GM12875 (cell line): ENCODE results near the gene DNAH3.
"Not testable (repeated sequence)": the region's sequence is repeated elsewhere in the genome, so short reads cannot be mapped to it uniquely, and the experiment has no call there.

ENCODE experiments used
- H3K4me3 ChIP-seq: one replicate; pipeline ENCODE4 v1.5.1; 2011; ENCODE audit warnings: low read depth, low read length, control low read depth
- CTCF ChIP-seq: IDR thresholded peaks from 2 replicates; pipeline ENCODE4 v1.5.1; 2011; ENCODE audit warnings: low read depth, mild to moderate bottlenecking, control low read depth, inconsistent platforms, low read length, moderate library complexity, borderline replicate concordance; ENCODE audit not compliant: insufficient read depth

The DNAH3 gene

GRCh38 chr16:21150375-21151001 lies at the start of gene DNAH3:
TSS of gene DNAH3 (minus strand) at chr16:21150846. CDS start at chr16:21150319, 527 bp downstream.
- H3K4me3 ChIP-seq: no peak within 1 kb of the TSS
- no peak for TF ChIP-seq CTCF

- TF ChIP-seq CTCF: no peak
- no peak overlapping the region for H3K4me3 ChIP-seq
These were observed 49.1 kb upstream of the DNAH3 start for GRCh38 chr16:21199607-21200218.

GRCh38 chr16:21197621-21198020 lies 47.0 kb upstream of the DNAH3 start:
- H3K4me3 ChIP-seq: no peak overlapping the region
- TF ChIP-seq CTCF: no peak

GRCh38 chr16:21197112-21197511 lies 46.5 kb upstream of the DNAH3 start:
- no peak overlapping the region for H3K4me3 ChIP-seq
- TF ChIP-seq CTCF: no peak

- not testable (repeated sequence) for H3K4me3 ChIP-seq
These were observed 44.7 kb upstream of the DNAH3 start for GRCh38 chr16:21195330-21195729.

- no peak for TF ChIP-seq CTCF
- H3K4me3 ChIP-seq: no peak overlapping the region
These were observed 44.2 kb upstream of the DNAH3 start for GRCh38 chr16:21194771-21195301.

- no peak overlapping the region for H3K4me3 ChIP-seq
- TF ChIP-seq CTCF: no peak
These were observed 42.3 kb upstream of the DNAH3 start for GRCh38 chr16:21192991-21193390.

- no peak overlapping the region for H3K4me3 ChIP-seq
- no peak for TF ChIP-seq CTCF
These were observed 40.0 kb upstream of the DNAH3 start for GRCh38 chr16:21190599-21190998.
